SW 1271 (cell line): ENCODE results near the gene PLPP2.

Experiments
- DNase-seq, 2 experiments: peaks; one replicate each; lab custom pipeline; 2025; lab: John Stamatoyannopoulos, UW

Gene PLPP2

GRCh38 chr19:293436-294110, 2.4 kb upstream of the PLPP2 start:
- DNase-seq: no peak

DNA sequence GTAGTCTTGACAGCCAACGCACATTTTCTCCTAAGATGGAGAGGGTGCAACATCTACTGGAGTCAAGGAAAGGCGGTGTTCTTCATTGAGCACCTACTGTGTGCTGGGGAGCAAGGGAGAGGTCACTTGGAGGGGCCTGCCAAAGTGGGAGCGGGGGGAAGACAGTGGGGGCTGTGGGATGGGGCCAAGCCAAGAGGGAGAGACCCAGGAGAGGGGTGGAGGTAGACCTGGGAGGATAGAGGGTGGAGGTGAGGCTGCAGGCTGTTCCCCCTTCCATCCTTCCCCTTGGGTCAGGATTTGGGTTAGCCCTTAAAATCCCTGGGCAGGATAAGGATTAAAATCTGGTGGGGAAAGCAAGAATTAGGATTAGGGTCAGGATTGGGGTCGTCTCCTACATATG, 1.7 kb upstream of the PLPP2 start:
- DNase-seq: no peak

- no peak for DNase-seq
Observed at GRCh38 chr19:292281-292884, 1.2 kb upstream of the PLPP2 start.

DNA sequence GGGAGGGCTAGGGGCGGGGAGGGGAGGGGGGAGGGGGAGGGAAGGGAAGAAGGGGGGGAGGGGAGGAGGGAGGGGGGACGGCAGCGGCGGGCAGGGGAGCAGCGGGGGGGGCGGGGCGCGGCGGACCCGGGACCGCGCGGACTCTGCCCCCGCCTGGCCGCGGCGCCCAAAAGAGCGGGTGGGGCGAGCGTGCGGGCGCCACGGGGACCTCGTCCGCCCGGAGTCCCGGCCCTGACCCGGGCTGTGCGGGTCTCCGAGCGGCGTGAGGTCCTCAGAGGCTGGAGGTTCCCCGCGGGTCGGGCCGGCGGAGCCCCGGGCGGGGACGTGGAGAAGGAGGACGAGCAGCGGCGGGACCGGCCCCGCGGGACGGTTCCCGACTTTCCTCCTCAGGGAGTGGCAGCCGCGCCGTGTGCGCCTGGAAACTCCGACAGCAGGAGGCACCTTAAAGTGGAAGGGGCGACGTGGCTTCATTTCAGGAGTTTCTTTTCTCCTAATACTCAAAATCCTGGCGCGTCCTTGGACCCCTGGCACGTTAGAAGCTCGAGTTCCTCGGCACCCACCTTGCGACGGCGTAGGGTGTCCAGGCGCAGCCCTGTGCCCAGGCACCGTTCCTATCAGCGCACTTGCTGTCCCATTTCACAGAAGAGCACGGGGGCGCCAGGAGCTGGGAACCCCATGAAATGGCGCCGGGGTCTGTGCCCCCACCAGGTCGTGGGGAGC, 518 bp upstream of the PLPP2 start:
- DNase-seq: no peak

GRCh38 chr19:290372-291005, 714 bp downstream of the PLPP2 start:
- DNase-seq: peak in 1 of 2 experiments; percentile 32

DNA sequence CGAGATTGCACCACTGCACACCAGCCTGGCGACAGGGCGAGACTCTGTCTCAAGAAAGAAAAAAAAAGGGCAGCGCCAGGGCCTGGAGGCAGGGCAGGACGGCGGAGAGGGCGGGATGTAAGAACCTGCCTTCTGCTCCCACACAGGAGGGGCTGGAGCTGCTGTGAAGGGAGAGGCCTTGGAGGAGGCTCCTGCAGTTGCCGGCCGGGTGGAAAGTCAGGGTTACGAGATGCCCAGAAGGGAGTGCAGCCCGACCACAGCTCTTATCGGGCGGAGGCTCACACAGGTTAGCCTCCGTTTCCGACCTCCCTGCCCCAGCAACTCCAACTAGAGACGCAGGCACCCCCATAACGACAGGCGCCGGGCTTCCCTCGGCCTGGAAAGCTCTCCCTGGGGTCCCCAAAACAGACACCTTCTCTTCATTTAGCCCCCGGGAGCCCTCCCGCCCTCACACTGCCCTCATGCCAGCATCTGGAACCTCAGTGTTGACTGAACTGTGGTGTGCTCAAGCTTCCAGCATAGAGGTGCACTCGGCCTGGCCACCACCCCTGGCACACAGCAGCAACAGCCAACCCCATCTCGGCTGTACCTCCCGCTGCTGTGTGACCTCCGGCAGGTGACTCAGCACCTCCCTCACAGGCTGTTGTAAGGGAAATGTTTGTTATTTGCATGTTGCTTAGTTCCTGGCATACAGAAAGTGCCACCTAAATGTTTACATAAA, 1.4 kb downstream of the PLPP2 start:
- DNase-seq: peak; percentile 47 to 79

GRCh38 chr19:288911-289310, 2.3 kb downstream of the PLPP2 start:
- no peak for DNase-seq

- DNase-seq: no peak
Observed at GRCh38 chr19:287381-287871, 3.8 kb downstream of the PLPP2 start.

GRCh38 chr19:283395-283794, 7.8 kb downstream of the PLPP2 start:
- DNase-seq: no peak

DNA sequence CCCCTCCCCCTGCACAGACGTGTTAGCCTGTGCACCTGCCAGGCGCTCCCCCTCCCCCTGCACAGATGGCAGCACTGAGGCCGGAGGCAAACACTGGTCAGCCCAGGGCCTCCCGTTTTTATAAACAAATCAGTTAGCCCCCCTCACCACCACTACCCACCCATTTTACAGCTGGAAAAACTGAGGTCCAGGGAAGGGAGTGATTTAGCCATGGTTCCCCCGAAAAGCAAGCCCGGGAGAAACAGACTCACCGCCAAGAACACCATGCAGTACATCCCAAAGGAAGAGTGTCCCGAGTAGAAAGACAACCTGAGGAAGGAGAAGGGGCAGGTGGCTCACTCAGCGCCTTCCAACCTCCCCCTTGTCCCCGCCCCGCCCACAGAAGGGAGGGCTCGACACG, 8.7 kb downstream of the PLPP2 start:
- no peak for DNase-seq

DNA sequence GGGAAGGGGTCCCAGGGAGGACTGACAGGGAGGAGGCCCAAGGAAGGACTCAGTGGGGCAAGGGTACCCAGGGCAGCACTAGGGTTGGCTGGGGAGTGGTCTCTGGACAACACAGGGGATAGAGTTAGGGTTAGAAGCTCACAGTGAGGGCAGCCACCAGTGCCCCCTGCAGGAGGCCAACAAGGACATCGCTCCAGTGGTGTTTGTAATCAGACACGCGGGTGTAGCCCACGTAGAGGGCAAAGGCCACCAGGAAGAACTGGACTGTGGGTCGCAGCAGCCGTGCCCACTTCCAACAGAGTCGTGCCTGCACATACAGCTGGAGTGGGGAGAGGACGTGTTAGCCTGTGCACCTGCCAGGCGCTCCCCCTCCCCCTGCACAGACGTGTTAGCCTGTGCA, 9.2 kb downstream of the PLPP2 start:
- no peak for DNase-seq

GRCh38 chr19:281156-281853, 9.9 kb downstream of the PLPP2 start:
- DNase-seq: no peak

- DNase-seq: no peak
Observed at GRCh38 chr19:280541-281009, 10.6 kb downstream of the PLPP2 start.

- no peak for DNase-seq
Observed at GRCh38 chr19:279656-280055, 11.5 kb downstream of the PLPP2 start.

DNA sequence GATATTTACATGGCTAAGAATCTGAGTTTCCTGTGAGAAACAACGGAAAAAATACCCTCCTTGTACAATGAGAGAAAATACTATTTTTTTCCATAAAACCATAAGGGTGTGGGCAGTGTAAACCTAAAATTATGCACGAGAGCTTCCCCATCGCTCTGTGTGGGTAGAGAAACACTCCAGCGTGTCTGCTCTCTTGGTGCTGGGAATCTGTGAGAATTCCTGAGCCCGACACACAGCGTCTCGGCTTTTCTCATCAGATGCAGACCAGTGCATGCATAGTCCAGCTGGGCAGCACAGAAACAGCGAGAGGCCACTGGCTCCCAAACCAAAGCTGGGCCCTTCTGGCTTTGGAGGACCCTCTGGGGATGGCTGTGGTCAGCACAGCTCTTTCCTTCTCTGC, 12.0 kb downstream of the PLPP2 start:
- DNase-seq: no peak

- no peak for DNase-seq
Observed at GRCh38 chr19:277581-278165, 13.5 kb downstream of the PLPP2 start.

- no peak for DNase-seq
Observed at GRCh38 chr19:277131-277530, 14.1 kb downstream of the PLPP2 start.

GRCh38 chr19:275958-276646, 15.1 kb downstream of the PLPP2 start:
- DNase-seq: no peak

DNA sequence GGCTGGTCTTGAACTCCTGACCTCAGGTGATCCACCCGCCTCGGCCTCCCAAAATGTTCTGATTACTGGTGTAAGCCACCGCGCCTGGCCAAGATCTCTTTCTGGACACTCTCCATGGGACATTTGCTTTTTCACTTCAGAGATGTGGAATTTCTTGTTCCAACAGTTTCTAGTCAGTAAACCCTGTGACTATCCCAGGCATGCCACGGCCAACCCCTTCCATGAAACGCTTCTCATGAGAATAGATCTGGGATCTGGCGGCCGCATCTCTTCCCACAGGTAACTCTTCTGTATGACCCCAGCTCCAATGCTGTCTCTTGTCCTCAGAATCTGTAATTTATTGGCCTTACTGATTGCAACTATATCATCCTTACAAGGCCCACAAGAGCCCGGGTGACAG, 16.2 kb downstream of the PLPP2 start:
- DNase-seq: no peak

GRCh38 chr19:273393-273792, 17.8 kb downstream of the PLPP2 start:
- no peak for DNase-seq
